GM12878 (cell line): ENCODE results near the gene SUGP2. TPM values are rescaled to one million over a fixed set of nuclear protein-coding genes. Genes with fewer than 3 reads are reported as not detected.

Experiments used
- ATAC-seq: fragments of 200-7000 bp; cut with Tn5 transposase; 3 replicates; pipeline ENCODE4 v1.9.1; 2020; ENCODE audit warnings: mild to moderate bottlenecking, moderate library complexity
- BruUV-seq: library from RNA; stranded (reverse); fragments of 400-500 nt; replicated peaks from 2 replicates; lab custom pipeline; 2021; lab: Mats Ljungman, UMichigan
- CTCF ChIA-PET: fragments of 300-600 bp; sonication (Branson Sonifier 250); formaldehyde crosslinking; extraction: SDS; loops from one replicate; lab custom pipeline; 2021; ENCODE audit warnings: inconsistent platforms; lab: Yijun Ruan, JAX
- POLR2A ChIA-PET: fragments of 350-600 bp; formaldehyde crosslinking; extraction: SDS; loops from one replicate; lab custom pipeline; 2021; ENCODE audit warnings: inconsistent platforms; lab: Charles Lee
- RAD21 ChIA-PET: fragments of 300-600 bp; sonication (Branson Sonifier 250); formaldehyde crosslinking; loops from one replicate; lab custom pipeline; 2023; ENCODE audit warnings: antibody characterized with exemption; ENCODE audit not compliant: unreplicated experiment; lab: Charles Lee
- SMC1A ChIA-PET: fragments of 300-600 bp; sonication (Branson Sonifier 250); formaldehyde crosslinking; loops from one replicate; lab custom pipeline; 2023; ENCODE audit not compliant: unreplicated experiment, uncharacterized antibody; lab: Charles Lee
- DNase-seq: peaks from one replicate; pipeline ENCODE4 v3.0.0-alpha.2; 2011; ENCODE audit warnings: low read depth, low spot score
- FAIRE-seq: peaks from 3 replicates; lab custom pipeline; 2011; peaks lifted over from hg19 to GRCh38; lab: Jason Lieb, UNC
- H2AFZ ChIP-seq: 2 replicates; pipeline ENCODE4 v1.6.0; 2011; ENCODE audit warnings: low read depth, low read length, control low read depth; ENCODE audit not compliant: control insufficient read depth
- H3K27ac ChIP-seq: 2 replicates; pipeline ENCODE4 v1.5.1; 2011; ENCODE audit warnings: control low read depth; ENCODE audit not compliant: control insufficient read depth, insufficient read depth
- H3K27me3 ChIP-seq, 2 experiments: replicated peaks in 1 of 2; 2 replicates each; pipeline versions ENCODE4 v1.6.0 to v1.6.1; 2011; ENCODE audit warnings: low read length in 1 of 2; ENCODE audit not compliant: control insufficient read depth in 2 of 2, insufficient read depth in 2 of 2
- H3K36me3 ChIP-seq, 2 experiments: 2 replicates each; pipeline ENCODE4 v1.5.1; 2011; ENCODE audit warnings: low read length in 1 of 2; ENCODE audit not compliant: control insufficient read depth in 2 of 2, insufficient read depth in 2 of 2
- H3K4me1 ChIP-seq: 2 replicates; pipeline ENCODE4 v1.6.1; 2011; ENCODE audit warnings: mild to moderate bottlenecking, low read length, moderate library complexity, mixed read lengths; ENCODE audit not compliant: control insufficient read depth, insufficient read depth
- H3K4me2 ChIP-seq: 2 replicates; pipeline ENCODE4 v1.6.0; 2011; ENCODE audit warnings: control low read depth; ENCODE audit not compliant: control insufficient read depth, insufficient read depth
- H3K4me3 ChIP-seq: fragments of 200-600 bp; sonication (generic); 2 replicates; pipeline ENCODE4 v1.5.1; 2016
- H3K79me2 ChIP-seq: 2 replicates; pipeline ENCODE4 v1.6.0; 2011; ENCODE audit warnings: low read length; ENCODE audit not compliant: control insufficient read depth, insufficient read depth
- H3K9ac ChIP-seq: 2 replicates; pipeline ENCODE4 v1.8.0; 2011; ENCODE audit warnings: low read length, control low read depth, mixed read lengths; ENCODE audit not compliant: control insufficient read depth, insufficient read depth
- H3K9me3 ChIP-seq: replicated peaks from 3 replicates; pipeline ENCODE4 v1.5.1; 2011; ENCODE audit warnings: mild to moderate bottlenecking, low read length; ENCODE audit not compliant: control insufficient read depth, insufficient read depth
- H4K20me1 ChIP-seq: 2 replicates; pipeline ENCODE4 v1.6.0; 2011; ENCODE audit not compliant: control insufficient read depth, insufficient read depth
- ATF2 ChIP-seq: IDR thresholded peaks from 2 replicates; pipeline ENCODE4 v1.6.1; 2012; ENCODE audit warnings: low read length, inconsistent platforms
- CHD1 ChIP-seq: IDR thresholded peaks from 2 replicates; pipeline ENCODE4 v1.6.1; 2012; ENCODE audit warnings: low read depth, low read length, improper control_type of control experiment
- CREB1 ChIP-seq: IDR thresholded peaks from 2 replicates; pipeline ENCODE4 v1.6.1; 2012; ENCODE audit warnings: low read depth, mild to moderate bottlenecking, inconsistent platforms
- DPF2 ChIP-seq: fragments of 450-650 bp; IDR thresholded peaks from 2 replicates; pipeline ENCODE4 v1.6.1; 2017; ENCODE audit warnings: mild to moderate bottlenecking
- ELK1 ChIP-seq: IDR thresholded peaks from 2 replicates; pipeline ENCODE4 v1.6.1; 2012; ENCODE audit warnings: low read depth, low read length, improper control_type of control experiment
- HCFC1 ChIP-seq: fragments of 150-350 bp; IDR thresholded peaks from 2 replicates; pipeline ENCODE4 v1.6.1; 2014; ENCODE audit warnings: low read length
- IRF3 ChIP-seq: fragments of 450-650 bp; IDR thresholded peaks from 2 replicates; pipeline ENCODE4 v1.6.1; 2014; ENCODE audit warnings: mild to moderate bottlenecking
- MYC ChIP-seq: IDR thresholded peaks from 2 replicates; pipeline ENCODE4 v1.6.1; 2011; ENCODE audit warnings: mild to moderate bottlenecking, low read length, moderate library complexity, inconsistent platforms; ENCODE audit not compliant: insufficient read depth, insufficient replicate concordance, insufficient read length, severe bottlenecking
- NFYB ChIP-seq: IDR thresholded peaks from 2 replicates; pipeline ENCODE4 v1.6.1; 2011; ENCODE audit warnings: low read depth, mild to moderate bottlenecking, low read length, improper control_type of control experiment, moderate library complexity; ENCODE audit not compliant: insufficient read depth
- PAX5 ChIP-seq: IDR thresholded peaks from 2 replicates; pipeline ENCODE4 v1.6.1; 2011; ENCODE audit warnings: low read depth, low read length, borderline replicate concordance
- RUNX3 ChIP-seq: IDR thresholded peaks from 2 replicates; pipeline ENCODE4 v1.6.1; 2012; ENCODE audit warnings: low read length, inconsistent platforms
- TCF7 ChIP-seq: IDR thresholded peaks from 2 replicates; pipeline ENCODE4 v1.6.1; 2014; ENCODE audit warnings: antibody characterized with exemption, borderline replicate concordance
- YBX1 ChIP-seq: fragments of 450-650 bp; IDR thresholded peaks from 2 replicates; pipeline ENCODE4 v1.6.1; 2016; ENCODE audit warnings: antibody characterized with exemption
- ZBTB4 ChIP-seq: fragments of 450-650 bp; formaldehyde crosslinking; IDR thresholded peaks from 2 replicates; pipeline ENCODE4 v1.4.0; 2022; ENCODE audit warnings: mild to moderate bottlenecking, moderate library complexity
- WGBS: methylation state at CpG from one replicate; pipeline ENCODE4 v1.1.6; 2016; ENCODE audit warnings: low lambda C conversion rate; ENCODE audit not compliant: insufficient replicate concordance, insufficient coverage; ENCODE audit errors: missing lambda C conversion rate; 5-methylcytosine and 5-hydroxymethylcytosine counted together
- in situ Hi-C: fragments of 300-500 bp; cut with MboI; formaldehyde crosslinking; loops from 9 replicates; pipeline ENCODE4 v1.14.3; 2018; ENCODE audit warnings: mixed read lengths
- intact Hi-C: fragments of 100-400 bp; cut with micrococcal nuclease; formaldehyde crosslinking; loops from one replicate; pipeline ENCODE4 v1.14.2; 2022; ENCODE audit not compliant: unreplicated experiment
- polyA plus RNA-seq, 11 experiments: library from polyadenylated mRNA; depleted of rRNA in 4 of 11; unstranded in 6 of 11; stranded (reverse) in 5 of 11; fragments of >200 nt; fragmentation: Nextera tagmentation in 4 of 11; fragmentation: Illumina TruSeq in 1 of 11; extraction: Ambion mirVana in 4 of 11; extraction: Trizol in 1 of 11; gene quantifications; 1 replicate in 1 of 11; 2 replicates in 10 of 11; pipeline versions ENCODE4 v1.2.1 to v1.2.3, GENCODE V29; 2011 to 2016; ENCODE audit warnings: inconsistent platforms in 2 of 11, missing spikeins in 2 of 11, low read depth in 1 of 11
- total RNA-seq, 4 experiments: library from RNA; depleted of rRNA in 3 of 4; stranded (reverse); fragments of >200 nt in 3 of 4; fragmentation: Illumina TruSeq in 1 of 4; extraction: Trizol in 1 of 4; gene quantifications; 2 replicates each; pipeline versions ENCODE4 v1.2.1 to v1.2.3, GENCODE V29; 2013 to 2021
- TF ChIP-seq, protein P1 (sequence below): fragments of 450-650 bp; conservative IDR thresholded peaks from 2 replicates; pipeline ENCODE4 v1.6.1; 2017; ENCODE audit warnings: mild to moderate bottlenecking, moderate library complexity
- TF ChIP-seq, protein P2 (sequence below): IDR thresholded peaks from 2 replicates; pipeline ENCODE4 v1.6.1; 2012; ENCODE audit warnings: low read depth, low read length, improper control_type of control experiment

The SUGP2 gene
- total and polyA plus RNA-seq, 10 of the 15 experiments (the other 5 are each of a cell fraction or from before 2014, with no cell fraction given): 15.0 to 120 (median 57.2) TPM

DNA sequence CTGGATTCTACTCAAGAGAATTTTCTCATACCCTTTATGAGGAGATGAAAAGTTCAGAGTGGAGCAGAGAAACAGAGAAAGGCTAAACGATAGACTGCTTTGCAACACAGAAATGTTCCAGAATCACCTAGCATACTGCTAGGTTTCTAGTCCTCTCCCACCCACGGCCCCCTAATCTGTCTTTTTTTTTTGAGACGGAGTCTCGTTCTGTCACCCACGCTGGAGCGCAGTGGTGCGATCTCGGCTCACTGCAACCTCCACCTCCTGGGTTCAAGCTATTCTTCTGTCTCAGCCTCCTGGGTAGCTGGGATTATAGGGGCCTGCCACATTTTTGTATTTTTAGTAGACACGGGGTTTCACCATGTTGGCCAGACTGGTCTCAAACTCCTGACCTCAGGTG lies 4.8 kb downstream of the SUGP2 start:
- FAIRE-seq (no peak), ATAC-seq (no peak), DNase-seq (no peak)
- intact Hi-C loops: no loop called here
- no TSS peak for BruUV-seq
- POLR2A ChIA-PET: no interaction called here
- TF ChIP-seq TCF7: no peak
- no peak for TF ChIP-seq ZBTB4 (CRISPR knock-in tag)
- no peak for TF ChIP-seq DPF2
- TF ChIP-seq CHD1: no peak
- TF ChIP-seq RUNX3: no peak
- TF ChIP-seq ATF2: no peak
- TF ChIP-seq, protein P1, sequence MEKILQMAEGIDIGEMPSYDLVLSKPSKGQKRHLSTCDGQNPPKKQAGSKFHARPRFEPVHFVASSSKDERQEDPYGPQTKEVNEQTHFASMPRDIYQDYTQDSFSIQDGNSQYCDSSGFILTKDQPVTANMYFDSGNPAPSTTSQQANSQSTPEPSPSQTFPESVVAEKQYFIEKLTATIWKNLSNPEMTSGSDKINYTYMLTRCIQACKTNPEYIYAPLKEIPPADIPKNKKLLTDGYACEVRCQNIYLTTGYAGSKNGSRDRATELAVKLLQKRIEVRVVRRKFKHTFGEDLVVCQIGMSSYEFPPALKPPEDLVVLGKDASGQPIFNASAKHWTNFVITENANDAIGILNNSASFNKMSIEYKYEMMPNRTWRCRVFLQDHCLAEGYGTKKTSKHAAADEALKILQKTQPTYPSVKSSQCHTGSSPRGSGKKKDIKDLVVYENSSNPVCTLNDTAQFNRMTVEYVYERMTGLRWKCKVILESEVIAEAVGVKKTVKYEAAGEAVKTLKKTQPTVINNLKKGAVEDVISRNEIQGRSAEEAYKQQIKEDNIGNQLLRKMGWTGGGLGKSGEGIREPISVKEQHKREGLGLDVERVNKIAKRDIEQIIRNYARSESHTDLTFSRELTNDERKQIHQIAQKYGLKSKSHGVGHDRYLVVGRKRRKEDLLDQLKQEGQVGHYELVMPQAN: no peak
- TF ChIP-seq CREB1: no peak
- TF ChIP-seq, protein P2, sequence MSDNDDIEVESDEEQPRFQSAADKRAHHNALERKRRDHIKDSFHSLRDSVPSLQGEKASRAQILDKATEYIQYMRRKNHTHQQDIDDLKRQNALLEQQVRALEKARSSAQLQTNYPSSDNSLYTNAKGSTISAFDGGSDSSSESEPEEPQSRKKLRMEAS: no peak
- TF ChIP-seq IRF3: no peak
- no peak for TF ChIP-seq HCFC1
- no peak for TF ChIP-seq MYC
- no peak for TF ChIP-seq NFYB
- TF ChIP-seq ELK1: no peak
- no peak for TF ChIP-seq YBX1
- no peak for TF ChIP-seq PAX5
- H3K27ac ChIP-seq: no peak overlapping the region
- H3K79me2 ChIP-seq: peaks cover 32% of the 10 kb centered on the region
- 94% methylated on average over 9 of the region's 9 CpGs for WGBS
- peaks cover 5 to 38% of the 10 kb centered on the region in 2 experiments for H3K36me3 ChIP-seq
- H3K4me2 ChIP-seq: no peak overlapping the region
- H3K27me3 ChIP-seq: no peaks in the 10 kb centered on the region
- peaks cover 3% of the 10 kb centered on the region for H3K4me1 ChIP-seq
- RAD21 ChIA-PET: no interaction called here
- H2AFZ ChIP-seq: no peak overlapping the region
- no peaks in the 10 kb centered on the region for H4K20me1 ChIP-seq
- in situ Hi-C loops: no loop called here
- SMC1A ChIA-PET: no interaction called here
- CTCF ChIA-PET: no interaction called here
- no peak overlapping the region for H3K4me3 ChIP-seq
- H3K9ac ChIP-seq: no peak overlapping the region
- no peaks in the 10 kb centered on the region for H3K9me3 ChIP-seq
